ENCODE results near the gene FGGY.

FGGY gene

GRCh38 chr1:59417406-59417805 lies 120.5 kb downstream of the FGGY start:
- H3K4me3 ChIP-seq (ENCODE audit: low read depth, low read length): no peak overlapping the region
- no peak for TF ChIP-seq CTCF (IDR thresholded peaks at IDR 0.05; ENCODE audit: low read depth, low read length, missing control alignments)
- DNase-seq (ENCODE audit: low read depth): no peak

DNA sequence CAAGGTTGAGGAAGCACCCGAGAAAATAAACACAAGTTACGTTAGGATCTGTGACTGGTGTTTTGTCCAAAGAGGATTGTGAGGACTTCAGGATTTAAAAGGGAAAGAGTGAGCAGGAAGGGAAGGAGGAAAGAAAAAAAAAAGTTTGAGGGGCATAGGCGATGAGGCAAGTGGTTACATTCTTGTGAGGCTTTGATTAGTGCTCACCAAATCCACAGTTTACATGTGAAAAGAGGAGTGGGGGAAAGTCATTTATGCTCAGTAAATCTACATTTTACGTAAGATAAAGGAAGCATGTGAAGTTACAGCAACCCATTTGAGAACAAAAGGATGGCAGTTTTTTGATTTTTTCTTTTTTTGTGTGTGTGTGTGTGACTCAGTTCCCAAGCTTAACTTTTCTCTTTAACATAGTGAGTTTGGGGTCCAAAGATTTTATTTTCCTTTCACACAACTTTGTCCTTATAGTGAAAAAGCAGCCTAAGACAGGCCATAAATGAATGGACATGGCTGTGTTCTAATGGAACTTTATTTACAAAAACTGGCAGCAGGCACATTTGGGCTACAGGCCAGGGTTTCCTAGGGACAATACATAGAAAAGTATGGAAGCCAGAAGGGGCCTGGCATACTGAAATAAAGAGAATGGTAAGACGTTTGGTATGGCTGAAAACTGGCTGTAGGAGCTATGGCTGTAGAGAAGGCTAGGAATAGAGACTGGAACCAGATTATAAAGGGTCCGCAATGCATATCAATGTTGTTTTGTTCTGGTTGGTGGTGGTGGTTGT lies 121.7 kb downstream of the FGGY start:
- DNase-seq (ENCODE audit: low read depth): no peak
- H3K4me3 ChIP-seq (ENCODE audit: low read depth, low read length): no peak overlapping the region
- no peak for TF ChIP-seq CTCF (IDR thresholded peaks at IDR 0.05; ENCODE audit: low read depth, low read length, missing control alignments)

DNA sequence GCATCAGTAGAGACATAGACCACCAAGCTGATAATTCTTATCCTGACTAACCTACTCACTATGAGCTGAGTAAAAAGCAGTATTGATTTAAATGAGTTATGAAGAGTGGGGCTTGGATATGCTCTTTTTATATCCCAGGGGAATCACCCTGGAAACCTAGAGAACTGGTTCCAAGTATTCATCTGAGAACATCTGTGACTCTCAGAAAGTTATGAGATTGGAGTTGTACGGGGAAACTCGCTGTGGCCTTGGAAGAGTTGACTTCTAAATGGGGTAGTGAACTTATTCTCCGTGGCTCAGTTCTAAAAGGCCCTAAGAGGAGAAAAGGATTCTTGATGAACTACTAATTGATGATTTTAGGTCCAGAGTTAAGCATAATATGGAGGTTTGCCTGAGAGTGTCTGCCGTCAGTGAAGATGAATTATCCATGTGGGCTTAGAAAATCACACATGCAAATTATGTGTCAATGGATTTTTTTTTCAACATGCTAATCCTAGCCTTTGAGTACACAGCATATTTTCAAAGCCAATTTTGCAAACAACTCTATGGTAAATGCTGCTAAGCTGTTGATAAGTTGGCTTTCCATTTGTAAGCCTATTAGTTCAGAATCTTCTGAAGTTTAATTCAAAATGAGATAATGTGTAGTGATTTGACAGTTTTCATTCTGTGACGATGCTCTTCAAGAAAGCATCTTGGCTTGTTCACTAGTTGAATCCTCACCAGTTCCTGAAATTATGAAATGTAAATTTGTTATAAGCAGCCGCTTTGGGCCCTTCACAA lies 122.7 kb downstream of the FGGY start:
- no peak for TF ChIP-seq CTCF (IDR thresholded peaks at IDR 0.05; ENCODE audit: low read depth, low read length, missing control alignments)
- no peak for DNase-seq (ENCODE audit: low read depth)
- H3K4me3 ChIP-seq (ENCODE audit: low read depth, low read length): no peak overlapping the region

DNA sequence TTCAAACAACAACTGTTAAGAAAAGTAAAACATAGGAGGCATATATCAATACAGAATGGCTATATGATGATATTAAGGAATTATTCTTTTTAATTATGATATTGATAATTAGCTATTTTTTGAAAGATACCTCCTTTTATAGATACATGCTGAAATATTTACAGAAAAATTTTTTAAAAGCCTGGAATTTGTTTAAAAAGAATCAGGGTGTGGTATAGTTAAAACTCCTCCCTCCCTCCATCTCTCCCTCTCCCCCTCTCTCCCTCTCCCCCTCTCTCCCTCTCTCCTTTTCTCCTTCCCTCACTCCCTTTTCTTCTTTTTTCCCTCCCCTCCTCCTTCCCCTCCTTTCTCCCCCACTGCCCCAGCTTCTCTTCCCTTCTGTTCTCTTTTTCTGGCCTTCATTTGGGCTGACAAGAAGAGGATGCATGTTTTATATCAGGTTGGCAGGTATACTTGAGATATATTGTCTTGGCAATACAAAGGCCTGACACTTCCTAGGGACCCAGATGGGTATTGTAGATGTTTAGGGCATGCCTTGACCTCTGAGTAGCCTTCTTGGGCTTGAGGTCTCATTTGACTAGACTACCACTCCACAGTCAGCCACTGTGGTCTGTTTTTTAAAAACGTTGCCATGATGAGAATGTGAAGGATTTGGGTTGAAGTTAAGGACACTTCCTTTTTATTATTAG lies 124.5 kb downstream of the FGGY start:
- no peak for DNase-seq (ENCODE audit: low read depth)
- TF ChIP-seq CTCF (IDR thresholded peaks at IDR 0.05; ENCODE audit: low read depth, low read length, missing control alignments): no peak
- H3K4me3 ChIP-seq (ENCODE audit: low read depth, low read length): no peak overlapping the region

DNA sequence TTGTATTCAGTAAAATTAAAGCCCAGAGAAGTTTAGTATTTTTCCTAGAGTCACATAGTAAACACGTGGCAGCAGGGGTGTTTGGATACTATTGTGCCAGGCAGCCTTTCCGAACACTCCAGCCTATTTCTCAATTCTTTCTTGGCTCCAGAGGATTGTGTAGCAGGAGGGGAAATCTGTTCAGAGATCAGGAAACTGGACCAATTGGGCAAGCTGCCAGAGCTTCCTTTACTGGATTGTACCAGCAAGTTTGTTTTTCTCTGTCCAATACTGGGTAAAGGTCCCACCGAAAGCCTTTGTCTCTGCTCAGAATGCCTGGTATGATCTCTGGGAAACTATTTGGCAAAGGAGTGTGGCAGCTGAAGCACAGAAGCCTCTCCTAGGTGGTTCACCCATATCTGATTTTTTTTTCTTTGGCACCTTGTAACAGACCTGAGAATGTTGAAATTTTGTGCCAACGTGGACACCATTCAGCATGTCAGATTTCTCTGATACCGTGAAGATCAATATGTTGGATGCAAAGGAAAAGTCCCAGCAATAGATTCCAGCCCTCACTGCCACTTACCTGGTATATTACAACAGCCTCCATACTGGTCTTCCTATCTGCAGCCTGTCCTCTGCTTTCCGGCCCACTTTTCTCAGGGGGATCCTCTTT lies 126.2 kb downstream of the FGGY start:
- DNase-seq (ENCODE audit: low read depth): no peak
- no peak overlapping the region for H3K4me3 ChIP-seq (ENCODE audit: low read depth, low read length)
- TF ChIP-seq CTCF (IDR thresholded peaks at IDR 0.05; ENCODE audit: low read depth, low read length, missing control alignments): no peak

DNA sequence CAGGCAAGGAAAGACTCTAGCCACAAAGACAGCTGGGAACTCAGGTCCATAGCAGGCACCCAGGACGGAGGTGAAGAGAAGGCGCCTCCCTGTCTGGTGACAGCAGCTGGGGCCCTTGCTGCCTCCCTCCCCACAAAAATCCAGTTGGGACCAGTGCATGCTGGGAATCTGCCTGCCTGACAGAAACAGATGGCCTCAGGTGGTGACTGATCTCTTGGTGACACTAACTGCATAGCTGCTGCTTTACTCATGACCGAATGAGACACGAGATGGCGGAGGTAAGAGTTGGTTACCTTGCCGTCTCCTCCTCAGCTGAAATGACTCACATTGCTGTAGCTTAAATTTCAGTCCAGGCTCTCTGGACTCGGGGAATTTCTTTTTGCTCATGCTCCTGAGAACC lies 130.3 kb downstream of the FGGY start:
- no peak for DNase-seq (ENCODE audit: low read depth)
- H3K4me3 ChIP-seq (ENCODE audit: low read depth, low read length): no peak overlapping the region
- TF ChIP-seq CTCF (IDR thresholded peaks at IDR 0.05; ENCODE audit: low read depth, low read length, missing control alignments): no peak
